Astrocyte (in vitro differentiated cells and primary cell): ENCODE measurements around the gene SH2D6. TPM values are rescaled to one million over a fixed set of nuclear protein-coding genes. Genes with fewer than 3 reads are reported as not detected.
A peak's percentile ranks its signal among the peaks of the same experiment; 100 is the strongest.

Source experiments
- DNase-seq: peaks from one replicate; pipeline ENCODE4 v3.0.0-alpha.2; 2010; ENCODE audit warnings: low read depth
- FAIRE-seq: peaks from 2 replicates; lab custom pipeline; 2011; peaks lifted over from hg19 to GRCh38; lab: Jason Lieb, UNC
- H2AFZ ChIP-seq: 2 replicates; pipeline ENCODE4 v1.6.0; 2012; ENCODE audit warnings: low read depth, low read length, inconsistent platforms
- H3K27ac ChIP-seq: 2 replicates; pipeline ENCODE4 v1.5.1; 2011; ENCODE audit warnings: low read depth, low read length, inconsistent platforms
- H3K27me3 ChIP-seq: 2 replicates; pipeline ENCODE4 v1.6.0; 2011; ENCODE audit warnings: low read length, inconsistent platforms; ENCODE audit not compliant: insufficient read depth
- H3K36me3 ChIP-seq: 2 replicates; pipeline ENCODE4 v1.5.1; 2011; ENCODE audit warnings: low read length, inconsistent platforms; ENCODE audit not compliant: insufficient read depth
- H3K4me1 ChIP-seq: 2 replicates; pipeline ENCODE4 v1.5.1; 2011; ENCODE audit warnings: low read length, inconsistent platforms; ENCODE audit not compliant: insufficient read depth
- H3K4me2 ChIP-seq: 2 replicates; pipeline ENCODE4 v1.6.0; 2012; ENCODE audit warnings: low read length, inconsistent platforms
- H3K4me3 ChIP-seq: 2 replicates; pipeline ENCODE4 v1.5.1; 2011; ENCODE audit warnings: low read depth, mild to moderate bottlenecking, low read length, inconsistent platforms; ENCODE audit not compliant: insufficient read depth
- H3K79me2 ChIP-seq: 2 replicates; pipeline ENCODE4 v1.6.0; 2012; ENCODE audit warnings: mild to moderate bottlenecking, low read length, inconsistent platforms; ENCODE audit not compliant: insufficient read depth
- H3K9ac ChIP-seq: 2 replicates; pipeline ENCODE4 v1.6.0; 2012; ENCODE audit warnings: mild to moderate bottlenecking, low read length, inconsistent platforms
- H3K9me3 ChIP-seq: 2 replicates; pipeline ENCODE4 v1.5.1; 2012; ENCODE audit warnings: low read depth, mild to moderate bottlenecking, low read length, inconsistent platforms; ENCODE audit not compliant: insufficient read depth
- H4K20me1 ChIP-seq: 2 replicates; pipeline ENCODE4 v1.6.0; 2012; ENCODE audit warnings: low read length, inconsistent platforms; ENCODE audit not compliant: insufficient read depth
- H3K27ac Mint-ChIP-seq: one replicate; pipeline ENCODE4 v1.8.0; 2021; ENCODE audit warnings: mild to moderate bottlenecking, mixed read lengths; ENCODE audit not compliant: unreplicated experiment
- H3K27me3 Mint-ChIP-seq: one replicate; pipeline ENCODE4 v1.8.0; 2021; ENCODE audit warnings: low read depth, mixed read lengths; ENCODE audit not compliant: unreplicated experiment
- H3K36me3 Mint-ChIP-seq: one replicate; pipeline ENCODE4 v1.8.0; 2021; ENCODE audit warnings: low read depth, mixed read lengths; ENCODE audit not compliant: unreplicated experiment
- H3K4me1 Mint-ChIP-seq: one replicate; pipeline ENCODE4 v1.8.0; 2021; ENCODE audit warnings: low read depth, mixed read lengths; ENCODE audit not compliant: unreplicated experiment
- H3K4me3 Mint-ChIP-seq: one replicate; pipeline ENCODE4 v1.8.0; 2021; ENCODE audit warnings: mild to moderate bottlenecking, moderate library complexity, mixed read lengths; ENCODE audit not compliant: unreplicated experiment
- H3K9me3 Mint-ChIP-seq: one replicate; pipeline ENCODE4 v1.8.0; 2021; ENCODE audit warnings: mild to moderate bottlenecking, mixed read lengths; ENCODE audit not compliant: unreplicated experiment
- EZH2 ChIP-seq: IDR thresholded peaks from 2 replicates; pipeline ENCODE4 v1.6.1; 2012; ENCODE audit warnings: mild to moderate bottlenecking, low read length, inconsistent platforms; ENCODE audit not compliant: insufficient read depth
- total RNA-seq: library from RNA; stranded (reverse); gene quantifications from 2 replicates; pipeline ENCODE4 v1.2.1, GENCODE V29; 2021
- TF ChIP-seq, protein P1 (sequence below): IDR thresholded peaks from 2 replicates; pipeline ENCODE4 v1.5.1; 2011; ENCODE audit warnings: low read depth, mild to moderate bottlenecking, inconsistent platforms, low read length, moderate library complexity; ENCODE audit not compliant: insufficient read depth

Gene SH2D6
- total RNA-seq, 1 donor from 2014 or later: 0.64 TPM

DNA sequence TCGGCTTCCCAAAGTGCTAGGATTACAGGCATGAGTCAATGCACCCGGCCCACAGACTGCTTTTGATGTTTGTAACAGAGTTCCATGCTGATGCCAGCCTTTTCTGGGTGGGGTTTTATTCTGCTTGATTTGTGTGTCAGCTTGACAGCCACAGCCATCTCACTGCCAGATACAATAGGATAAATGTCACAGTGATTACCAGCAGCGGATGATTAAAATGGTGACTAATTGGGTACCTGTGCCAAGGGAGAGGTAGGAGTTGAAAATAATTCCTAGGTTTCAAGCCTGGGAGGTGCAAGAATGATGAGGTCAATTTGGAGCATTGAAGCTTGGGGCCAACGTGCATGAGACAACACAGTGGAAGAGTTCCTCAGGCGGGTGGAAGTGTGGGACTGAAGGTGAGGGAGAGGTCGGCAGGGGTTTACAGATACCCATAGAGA is 39.4 kb downstream of the SH2D6 start:
- no peak overlapping the region for H3K4me3 ChIP-seq
- H3K9me3 ChIP-seq: no peaks in the 10 kb centered on the region
- H3K36me3 Mint-ChIP-seq: no peaks in the 10 kb centered on the region
- FAIRE-seq: no peak
- H3K9me3 Mint-ChIP-seq: peaks cover 4% of the 10 kb centered on the region
- no peak overlapping the region for H3K27ac ChIP-seq
- H2AFZ ChIP-seq: no peak overlapping the region
- no peaks in the 10 kb centered on the region for H3K79me2 ChIP-seq
- H3K36me3 ChIP-seq: no peaks in the 10 kb centered on the region
- TF ChIP-seq, protein P1, sequence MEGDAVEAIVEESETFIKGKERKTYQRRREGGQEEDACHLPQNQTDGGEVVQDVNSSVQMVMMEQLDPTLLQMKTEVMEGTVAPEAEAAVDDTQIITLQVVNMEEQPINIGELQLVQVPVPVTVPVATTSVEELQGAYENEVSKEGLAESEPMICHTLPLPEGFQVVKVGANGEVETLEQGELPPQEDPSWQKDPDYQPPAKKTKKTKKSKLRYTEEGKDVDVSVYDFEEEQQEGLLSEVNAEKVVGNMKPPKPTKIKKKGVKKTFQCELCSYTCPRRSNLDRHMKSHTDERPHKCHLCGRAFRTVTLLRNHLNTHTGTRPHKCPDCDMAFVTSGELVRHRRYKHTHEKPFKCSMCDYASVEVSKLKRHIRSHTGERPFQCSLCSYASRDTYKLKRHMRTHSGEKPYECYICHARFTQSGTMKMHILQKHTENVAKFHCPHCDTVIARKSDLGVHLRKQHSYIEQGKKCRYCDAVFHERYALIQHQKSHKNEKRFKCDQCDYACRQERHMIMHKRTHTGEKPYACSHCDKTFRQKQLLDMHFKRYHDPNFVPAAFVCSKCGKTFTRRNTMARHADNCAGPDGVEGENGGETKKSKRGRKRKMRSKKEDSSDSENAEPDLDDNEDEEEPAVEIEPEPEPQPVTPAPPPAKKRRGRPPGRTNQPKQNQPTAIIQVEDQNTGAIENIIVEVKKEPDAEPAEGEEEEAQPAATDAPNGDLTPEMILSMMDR: no peak
- TF ChIP-seq EZH2: no peak
- H3K4me2 ChIP-seq: no peak overlapping the region
- H3K9ac ChIP-seq: no peak overlapping the region
- DNase-seq: peak; percentile 55
- no peaks in the 10 kb centered on the region for H3K4me1 Mint-ChIP-seq
- no peak overlapping the region for H3K27ac Mint-ChIP-seq
- no peaks in the 10 kb centered on the region for H4K20me1 ChIP-seq
- no peaks in the 10 kb centered on the region for H3K27me3 ChIP-seq
- H3K27me3 Mint-ChIP-seq: peaks cover 21% of the 10 kb centered on the region
- H3K4me3 Mint-ChIP-seq: no peak overlapping the region
- no peaks in the 10 kb centered on the region for H3K4me1 ChIP-seq

DNA sequence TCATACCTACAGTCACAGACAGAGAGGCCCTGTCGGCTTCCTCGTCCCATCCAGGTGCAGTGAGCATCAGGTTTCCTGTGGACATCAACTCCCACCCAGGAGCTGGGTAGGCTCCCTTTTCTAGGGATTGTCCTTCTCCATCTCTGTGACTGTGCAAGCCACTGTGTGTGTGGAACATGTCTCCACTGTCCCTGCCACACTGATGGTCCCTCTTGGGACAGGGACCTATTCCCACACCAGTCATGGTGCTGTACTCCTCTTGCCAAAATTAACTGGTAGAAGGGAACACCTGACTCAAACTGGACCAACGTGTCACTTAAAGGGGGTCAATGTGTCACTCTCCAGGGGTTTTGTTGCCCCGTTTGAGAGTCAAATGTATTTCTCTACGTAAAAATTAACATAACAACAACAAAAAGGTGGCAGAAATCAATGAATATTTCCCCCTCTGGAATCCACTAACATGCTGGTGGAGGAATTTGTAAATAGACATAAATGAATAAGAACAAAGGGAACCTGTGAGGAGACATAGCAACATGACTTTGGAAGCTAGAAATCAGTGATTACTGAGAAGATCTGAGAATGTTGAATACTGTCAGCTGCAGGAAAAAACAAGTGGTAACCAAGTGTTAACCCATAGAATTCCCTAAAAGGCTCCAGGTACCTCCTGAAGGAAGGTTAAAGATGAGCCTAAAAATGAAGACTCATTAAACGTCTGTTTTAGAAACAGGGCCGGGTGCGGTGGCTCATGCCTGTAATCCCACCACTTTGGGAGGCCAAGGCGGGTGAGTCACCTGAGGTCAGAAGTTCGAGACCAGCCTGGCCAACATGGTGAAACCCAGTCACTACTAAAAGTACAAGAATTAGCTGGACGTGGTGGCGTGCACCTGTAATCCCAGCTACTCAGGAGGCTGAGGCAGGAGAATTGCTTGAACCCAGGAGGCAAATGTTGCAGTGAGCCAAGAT is 40.4 kb downstream of the SH2D6 start:
- no peak overlapping the region for H3K4me3 ChIP-seq
- Mint-ChIP-seq H3K9me3 (peaks cover 4% of the 10 kb centered on the region), H3K27ac (no peak overlapping the region), H3K36me3 (no peaks in the 10 kb centered on the region), H3K4me3 (no peak overlapping the region), H3K4me1 (no peaks in the 10 kb centered on the region), H3K27me3 (peaks cover 21% of the 10 kb centered on the region)
- DNase-seq: no peak
- H3K4me2 ChIP-seq: no peak overlapping the region
- FAIRE-seq: no peak
- H3K79me2 ChIP-seq: no peaks in the 10 kb centered on the region
- H3K9me3 ChIP-seq: no peaks in the 10 kb centered on the region
- H3K27ac ChIP-seq: no peak overlapping the region
- no peaks in the 10 kb centered on the region for H4K20me1 ChIP-seq
- TF ChIP-seq, protein P1: no peak
- no peak for TF ChIP-seq EZH2
- H2AFZ ChIP-seq: no peak overlapping the region
- no peaks in the 10 kb centered on the region for H3K27me3 ChIP-seq
- no peaks in the 10 kb centered on the region for H3K36me3 ChIP-seq
- no peak overlapping the region for H3K9ac ChIP-seq
- H3K4me1 ChIP-seq: no peaks in the 10 kb centered on the region

DNA sequence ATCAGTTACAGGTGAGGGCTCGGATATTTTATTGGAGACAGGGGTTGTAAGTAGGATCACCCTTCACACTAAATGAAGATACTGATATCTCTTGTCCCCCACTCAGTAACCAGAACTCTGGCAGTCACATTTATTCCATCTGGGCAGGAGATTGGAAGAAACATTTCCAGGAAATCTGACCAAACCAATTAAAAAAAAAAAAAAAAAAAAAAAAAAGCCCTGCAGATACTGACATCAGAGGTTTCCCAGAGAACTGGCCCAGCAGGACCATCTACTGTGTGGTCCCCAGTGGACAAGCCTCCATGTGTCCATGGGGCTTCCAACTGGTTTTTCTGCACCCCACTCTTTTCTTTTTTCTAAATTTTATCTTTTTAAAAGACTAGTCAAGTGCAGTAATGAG is 41.3 kb downstream of the SH2D6 start:
- Histone ChIP-seq H2AFZ (no peak overlapping the region), H3K4me2 (no peak overlapping the region), H3K27ac (no peak overlapping the region), H3K36me3 (no peaks in the 10 kb centered on the region), H4K20me1 (no peaks in the 10 kb centered on the region), H3K9me3 (no peaks in the 10 kb centered on the region), H3K79me2 (no peaks in the 10 kb centered on the region), H3K4me1 (no peaks in the 10 kb centered on the region), H3K4me3 (no peak overlapping the region), H3K9ac (no peak overlapping the region), H3K27me3 (no peaks in the 10 kb centered on the region)
- H3K4me3 Mint-ChIP-seq: no peak overlapping the region
- H3K27ac Mint-ChIP-seq: no peak overlapping the region
- H3K9me3 Mint-ChIP-seq: peaks cover 4% of the 10 kb centered on the region
- FAIRE-seq (no peak), DNase-seq (no peak)
- H3K27me3 Mint-ChIP-seq: peaks cover 21% of the 10 kb centered on the region
- H3K36me3 Mint-ChIP-seq: no peaks in the 10 kb centered on the region
- no peaks in the 10 kb centered on the region for H3K4me1 Mint-ChIP-seq
- TF ChIP-seq, protein P1: no peak
- TF ChIP-seq EZH2: no peak
